ENCODE measurements around the gene SCGB3A1. TPM values are rescaled to one million over a fixed set of nuclear protein-coding genes. Genes with fewer than 3 reads are reported as not detected.
A peak's percentile ranks its signal among the peaks of the same experiment; 100 is the strongest.

Gene SCGB3A1
- total RNA-seq, 1 donor from 2014 or later, result 0.47 TPM

GRCh38 chr5:180606215-180606785, 15.0 kb upstream of the SCGB3A1 start:
- TF ChIP-seq CTCF (IDR thresholded peaks at IDR 0.05), result peak; percentile 43
- no peaks in the 10 kb centered on the region for H3K36me3 Mint-ChIP-seq (ENCODE audit: low read depth)

GRCh38 chr5:180605554-180606214, 14.4 kb upstream of the SCGB3A1 start:
- no peaks in the 10 kb centered on the region for H3K36me3 Mint-ChIP-seq (ENCODE audit: low read depth)
- no peaks in the 10 kb centered on the region for H3K27me3 Mint-ChIP-seq (ENCODE audit: low read depth)
- peak; percentile 67 for DNase-seq (ENCODE audit: low spot score)
- no peak overlapping the region for H3K4me3 Mint-ChIP-seq (ENCODE audit: unreplicated experiment)
- H3K9me3 Mint-ChIP-seq (ENCODE audit: low read depth), result no peaks in the 10 kb centered on the region
- no peak overlapping the region for H3K27ac Mint-ChIP-seq (ENCODE audit: unreplicated experiment)
- TF ChIP-seq CTCF (IDR thresholded peaks at IDR 0.05), result peak; percentile 84
- H3K4me1 Mint-ChIP-seq (ENCODE audit: low read depth), result no peaks in the 10 kb centered on the region

More at GRCh38 chr5:180606215-180606785, 15.0 kb upstream of the SCGB3A1 start:
- Mint-ChIP-seq H3K4me1 (ENCODE audit: low read depth) (no peaks in the 10 kb centered on the region), H3K27me3 (ENCODE audit: low read depth) (no peaks in the 10 kb centered on the region), H3K4me3 (ENCODE audit: unreplicated experiment) (no peak overlapping the region), H3K27ac (ENCODE audit: unreplicated experiment) (no peak overlapping the region), H3K9me3 (ENCODE audit: low read depth) (no peaks in the 10 kb centered on the region)
- DNase-seq (ENCODE audit: low spot score), result peak; percentile 89

GRCh38 chr5:180604271-180604670, 13.0 kb upstream of the SCGB3A1 start:
- H3K27me3 Mint-ChIP-seq (ENCODE audit: low read depth), result no peaks in the 10 kb centered on the region
- TF ChIP-seq CTCF (IDR thresholded peaks at IDR 0.05), result no peak
- no peak overlapping the region for H3K4me3 Mint-ChIP-seq (ENCODE audit: unreplicated experiment)
- H3K36me3 Mint-ChIP-seq (ENCODE audit: low read depth), result no peaks in the 10 kb centered on the region
- no peaks in the 10 kb centered on the region for H3K4me1 Mint-ChIP-seq (ENCODE audit: low read depth)
- DNase-seq (ENCODE audit: low spot score), result peak; percentile 63
- H3K27ac Mint-ChIP-seq (ENCODE audit: unreplicated experiment), result no peak overlapping the region
- H3K9me3 Mint-ChIP-seq (ENCODE audit: low read depth), result no peaks in the 10 kb centered on the region

- Mint-ChIP-seq H3K4me3 (ENCODE audit: unreplicated experiment) (no peak overlapping the region), H3K4me1 (ENCODE audit: low read depth) (no peaks in the 10 kb centered on the region), H3K36me3 (ENCODE audit: low read depth) (no peaks in the 10 kb centered on the region), H3K27ac (ENCODE audit: unreplicated experiment) (no peak overlapping the region), H3K27me3 (ENCODE audit: low read depth) (no peaks in the 10 kb centered on the region), H3K9me3 (ENCODE audit: low read depth) (no peaks in the 10 kb centered on the region)
- no peak for TF ChIP-seq CTCF (IDR thresholded peaks at IDR 0.05)
- DNase-seq (ENCODE audit: low spot score), result peak; percentile 91
These were observed 11.8 kb upstream of the SCGB3A1 start for GRCh38 chr5:180603076-180603594.

- no peak for DNase-seq (ENCODE audit: low spot score)
- Mint-ChIP-seq H3K4me3 (ENCODE audit: unreplicated experiment) (no peak overlapping the region), H3K27ac (ENCODE audit: unreplicated experiment) (no peak overlapping the region), H3K27me3 (ENCODE audit: low read depth) (no peaks in the 10 kb centered on the region), H3K4me1 (ENCODE audit: low read depth) (no peaks in the 10 kb centered on the region), H3K36me3 (ENCODE audit: low read depth) (no peaks in the 10 kb centered on the region), H3K9me3 (ENCODE audit: low read depth) (no peaks in the 10 kb centered on the region)
- TF ChIP-seq CTCF (IDR thresholded peaks at IDR 0.05), result no peak
These were observed 11.3 kb upstream of the SCGB3A1 start for GRCh38 chr5:180602481-180603075.
